NCI-H524 (cell line): ENCODE measurements around the gene TRIM9.
"Not testable (repeated sequence)": the region's sequence is repeated elsewhere in the genome, so short reads cannot be mapped to it uniquely, and the experiment has no call there.

ENCODE experiments used
- DNase-seq, 2 experiments: peaks; one replicate each; lab custom pipeline; 2025; lab: John Stamatoyannopoulos, UW

TRIM9 gene

DNA sequence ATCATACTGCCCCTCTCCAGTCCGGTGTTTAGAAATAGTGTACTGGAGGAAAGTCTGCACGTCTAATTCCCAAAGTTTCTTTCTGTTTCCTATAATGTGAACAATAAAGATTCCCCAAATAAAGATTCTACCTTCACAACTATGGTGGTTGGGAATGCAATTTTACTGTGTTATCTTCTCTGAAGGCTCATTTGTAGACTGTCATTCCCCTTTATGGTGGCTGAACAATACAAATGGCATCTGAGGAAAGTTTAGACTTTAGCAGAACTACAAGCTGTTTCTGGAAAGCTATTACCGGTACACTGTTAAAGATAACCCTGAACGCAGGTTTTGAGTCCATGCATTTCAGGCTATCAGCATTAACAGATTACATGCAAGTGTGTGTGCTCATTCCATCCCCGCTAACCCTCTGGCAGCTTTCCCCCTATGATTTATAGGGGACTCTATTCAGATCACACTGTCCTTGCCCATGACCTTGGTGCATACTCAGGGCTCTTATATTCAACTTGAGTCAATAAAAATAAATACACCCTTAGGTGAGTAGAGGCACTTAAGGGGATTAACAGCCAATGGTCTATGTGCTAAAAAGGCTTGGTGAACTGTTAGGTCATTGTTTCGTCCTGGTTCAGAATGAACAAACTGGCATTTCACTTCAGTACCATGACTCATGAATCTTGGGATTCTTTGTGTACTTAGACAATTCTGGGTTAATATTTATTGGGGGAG is 89.9 kb downstream of the TRIM9 start:
- DNase-seq: peak; percentile 56 to 73

- no peak for DNase-seq
Observed at GRCh38 chr14:51004352-51004800, 90.5 kb downstream of the TRIM9 start.

- peak; percentile 18 to 20 for DNase-seq
Observed at GRCh38 chr14:51002406-51002999, 92.4 kb downstream of the TRIM9 start.

DNA sequence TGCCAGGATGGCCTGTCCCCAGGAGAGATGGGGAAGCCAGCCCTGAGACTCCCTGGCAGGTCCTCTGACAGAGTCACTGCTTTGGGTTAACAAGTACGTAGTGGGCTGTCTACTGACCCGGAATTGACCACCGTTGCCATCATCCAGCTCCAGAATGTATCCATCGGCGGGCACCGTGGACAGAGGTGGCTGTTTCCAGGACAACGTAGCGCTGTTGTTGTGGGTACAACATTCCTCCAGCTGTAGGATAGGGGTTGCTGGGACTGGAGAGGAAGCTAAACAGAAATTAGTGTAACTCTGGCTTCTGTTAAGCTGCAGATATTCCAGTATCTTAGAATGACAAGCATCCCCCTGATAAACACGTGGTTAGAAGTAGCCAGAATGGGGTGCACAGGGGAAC is 94.3 kb downstream of the TRIM9 start:
- DNase-seq: no peak

- DNase-seq: no peak
Observed at GRCh38 chr14:50999726-51000125, 95.2 kb downstream of the TRIM9 start.

- no peak for DNase-seq
Observed at GRCh38 chr14:50998612-50999011, 96.3 kb downstream of the TRIM9 start.

GRCh38 chr14:50997712-50998111 is 97.2 kb downstream of the TRIM9 start:
- DNase-seq: no peak

GRCh38 chr14:50994158-50994557 is 100.7 kb downstream of the TRIM9 start:
- not testable (repeated sequence) for DNase-seq

DNA sequence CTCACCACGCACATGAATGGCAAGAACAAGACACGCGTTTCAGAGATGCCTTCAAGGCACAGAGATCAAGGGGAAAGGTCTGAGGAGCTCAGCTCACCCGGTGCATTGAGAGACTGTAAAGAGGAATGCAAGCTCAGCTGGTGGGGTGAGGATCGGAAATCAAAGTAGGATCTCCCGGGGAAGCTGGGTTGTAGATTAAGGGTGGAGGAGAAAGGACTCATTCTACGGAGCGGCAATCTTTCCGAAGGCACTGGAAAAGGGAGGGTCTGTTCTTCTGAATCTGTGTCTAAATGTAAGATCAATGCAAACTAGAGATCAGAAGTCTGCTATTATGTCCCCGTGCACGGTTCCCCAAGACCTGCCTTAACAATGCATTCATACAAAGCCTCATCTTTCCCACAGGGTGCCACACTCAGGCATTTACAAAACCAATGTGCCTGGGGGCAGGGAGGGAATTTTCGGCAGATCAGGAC is 109.0 kb downstream of the TRIM9 start:
- DNase-seq: no peak

DNA sequence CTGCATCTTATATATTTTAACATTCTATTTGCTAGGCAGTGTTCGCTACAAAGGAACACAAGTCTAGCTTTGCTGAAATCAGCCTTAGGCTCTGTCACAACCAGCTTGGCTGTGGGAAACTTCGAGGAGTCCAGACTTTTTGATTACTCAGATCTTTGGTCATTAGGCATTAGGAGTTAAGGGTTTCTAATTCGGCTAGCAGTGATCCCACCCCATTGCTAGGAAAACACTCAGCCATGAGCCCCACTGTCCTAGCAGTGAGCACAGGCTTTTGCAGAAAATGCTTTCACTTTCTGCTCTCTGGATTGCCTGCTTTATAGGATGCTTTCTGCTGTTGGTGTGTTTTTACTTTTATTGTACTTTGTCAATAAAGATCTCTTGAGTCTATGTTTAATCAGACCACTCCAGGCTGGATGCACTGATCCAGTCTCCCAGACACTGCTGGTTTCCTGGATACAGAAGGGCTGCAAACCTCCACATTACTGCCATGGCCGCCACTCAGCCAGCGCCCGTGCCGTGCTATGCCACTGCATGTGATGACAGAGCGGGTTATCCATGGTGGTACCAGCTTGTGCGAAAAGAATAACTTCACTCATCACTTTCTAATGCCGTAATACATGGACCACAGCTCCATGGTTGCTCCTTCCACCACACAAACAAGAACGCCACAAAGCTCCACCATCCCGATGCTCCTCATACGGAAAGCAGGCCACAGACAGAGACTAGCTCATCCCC is 109.6 kb downstream of the TRIM9 start:
- no peak for DNase-seq

DNA sequence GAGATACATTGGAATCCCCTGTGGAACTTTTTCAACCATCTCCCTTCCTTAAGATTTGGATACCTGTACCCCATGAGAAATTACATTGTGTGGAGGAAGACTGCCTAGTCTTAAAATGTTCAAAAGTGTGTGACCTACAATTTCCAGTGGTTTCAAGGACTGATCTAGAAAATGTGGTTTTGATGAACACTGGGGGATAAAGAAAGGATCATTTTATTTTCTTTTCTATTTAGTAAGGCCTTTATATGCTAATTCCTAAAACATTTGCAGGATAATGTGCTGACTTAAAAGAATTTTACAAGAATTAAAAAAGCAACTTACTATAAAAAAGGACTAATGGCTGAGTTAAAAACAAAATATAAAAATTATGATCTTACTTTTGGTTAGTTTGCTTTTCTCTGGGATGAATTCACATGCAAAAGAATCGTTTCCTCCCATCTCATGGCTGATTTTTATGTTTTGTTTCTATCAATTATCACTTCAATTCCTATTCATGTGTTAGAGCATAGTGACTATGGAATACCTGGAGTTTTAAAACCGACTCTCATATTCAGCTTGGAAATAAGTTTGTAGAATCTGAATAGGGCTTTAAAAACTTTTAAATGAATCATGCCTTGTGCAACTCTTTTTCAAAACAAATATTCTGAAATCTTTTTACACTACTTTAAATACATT is 110.7 kb downstream of the TRIM9 start:
- DNase-seq: no peak

DNA sequence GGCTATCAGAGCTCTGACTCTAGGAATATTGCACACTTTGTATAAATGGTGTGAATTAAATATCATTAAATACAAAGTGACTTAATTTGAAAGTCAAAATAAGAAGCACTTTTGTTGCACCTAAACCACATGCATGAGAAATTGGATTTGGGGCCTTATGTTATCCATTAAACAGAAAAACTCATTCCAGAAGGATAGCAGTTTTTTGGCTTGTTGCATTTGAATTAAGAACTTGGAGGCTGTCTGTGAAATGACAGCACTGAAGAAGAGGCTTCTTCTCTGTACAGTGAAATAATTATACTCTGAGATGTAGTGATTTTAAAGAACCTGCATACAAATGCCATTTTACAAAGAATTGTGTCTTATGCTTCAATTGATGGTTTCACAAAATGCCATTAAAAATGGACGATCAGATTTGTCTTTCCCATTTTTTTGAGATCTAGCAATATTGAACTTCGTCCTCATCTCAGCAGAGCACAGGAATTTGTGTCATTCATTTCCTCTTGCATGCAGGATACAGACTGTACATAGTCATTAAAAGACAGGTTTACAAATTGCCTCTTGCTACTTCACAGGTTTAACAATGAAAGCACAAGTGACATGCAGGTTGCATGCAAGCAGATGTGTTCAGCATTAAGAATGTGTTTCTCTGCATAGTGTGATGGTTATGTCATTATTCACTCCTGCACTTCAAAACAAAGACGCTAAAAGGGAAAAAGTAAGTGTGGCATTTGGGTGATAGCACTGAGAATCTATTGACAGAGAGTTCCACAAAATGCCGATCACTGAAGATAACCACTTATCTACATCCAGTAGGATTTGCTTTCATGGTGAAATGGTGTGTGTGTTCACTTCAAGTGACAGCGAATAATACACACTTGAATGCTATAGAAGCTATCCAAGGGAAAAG is 114.7 kb downstream of the TRIM9 start:
- no peak for DNase-seq

- DNase-seq: no peak
Observed at GRCh38 chr14:50978888-50979287, 116.0 kb downstream of the TRIM9 start.

GRCh38 chr14:50978529-50978871 is 116.4 kb downstream of the TRIM9 start:
- no peak for DNase-seq

DNA sequence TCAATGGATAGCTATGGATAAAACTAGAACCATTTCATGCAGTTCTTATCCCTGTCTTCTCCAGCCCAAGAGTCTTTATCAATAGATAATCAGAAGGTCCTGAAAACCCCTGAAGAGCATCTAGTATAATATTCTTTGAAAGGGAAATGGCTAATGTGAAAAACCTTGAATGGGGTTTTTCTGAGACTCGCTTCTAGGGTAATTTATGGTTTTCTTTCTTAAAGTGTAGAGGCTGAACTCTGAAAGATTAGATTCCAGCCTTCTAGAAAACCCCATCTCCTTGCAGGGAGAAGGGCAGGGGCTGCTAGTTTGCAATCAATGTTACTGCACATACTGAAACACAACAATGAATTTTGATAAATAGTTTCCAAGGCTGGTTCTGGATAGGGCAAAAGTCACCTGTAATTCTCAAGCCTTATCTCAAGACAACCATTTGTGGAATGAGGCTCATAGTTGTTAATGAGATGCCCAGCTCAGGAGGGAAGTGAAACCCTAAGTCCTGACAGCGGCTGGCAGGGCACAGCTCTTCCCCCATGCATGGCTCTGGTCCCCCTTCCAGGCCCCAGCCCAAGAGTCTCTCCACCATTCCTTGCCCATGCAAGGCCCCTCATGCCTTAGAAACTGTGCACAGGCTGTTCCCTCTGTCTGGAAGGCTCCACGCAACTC is 116.9 kb downstream of the TRIM9 start:
- no peak for DNase-seq

GRCh38 chr14:50974118-50974517 is 120.8 kb downstream of the TRIM9 start:
- no peak for DNase-seq

DNA sequence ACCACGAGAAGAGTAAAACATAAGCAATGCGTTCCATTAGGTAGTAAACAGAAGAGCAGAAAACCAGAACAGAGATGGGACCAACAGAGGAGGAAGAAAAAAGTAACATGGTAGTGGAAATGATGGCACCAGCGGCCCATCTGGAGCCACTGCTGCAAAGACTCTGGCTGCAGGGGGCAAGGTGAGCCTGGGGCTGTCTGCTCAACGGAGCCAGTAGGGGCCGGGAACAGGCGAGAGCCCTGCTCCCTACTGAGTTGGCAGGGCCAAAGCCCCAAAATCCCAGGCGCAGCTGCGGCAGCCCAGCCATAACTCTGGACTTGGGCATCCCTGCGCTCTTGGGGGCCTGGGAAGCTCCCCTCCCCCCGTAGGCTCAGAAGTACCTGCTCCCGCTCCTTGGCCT is 122.2 kb downstream of the TRIM9 start:
- no peak for DNase-seq

DNA sequence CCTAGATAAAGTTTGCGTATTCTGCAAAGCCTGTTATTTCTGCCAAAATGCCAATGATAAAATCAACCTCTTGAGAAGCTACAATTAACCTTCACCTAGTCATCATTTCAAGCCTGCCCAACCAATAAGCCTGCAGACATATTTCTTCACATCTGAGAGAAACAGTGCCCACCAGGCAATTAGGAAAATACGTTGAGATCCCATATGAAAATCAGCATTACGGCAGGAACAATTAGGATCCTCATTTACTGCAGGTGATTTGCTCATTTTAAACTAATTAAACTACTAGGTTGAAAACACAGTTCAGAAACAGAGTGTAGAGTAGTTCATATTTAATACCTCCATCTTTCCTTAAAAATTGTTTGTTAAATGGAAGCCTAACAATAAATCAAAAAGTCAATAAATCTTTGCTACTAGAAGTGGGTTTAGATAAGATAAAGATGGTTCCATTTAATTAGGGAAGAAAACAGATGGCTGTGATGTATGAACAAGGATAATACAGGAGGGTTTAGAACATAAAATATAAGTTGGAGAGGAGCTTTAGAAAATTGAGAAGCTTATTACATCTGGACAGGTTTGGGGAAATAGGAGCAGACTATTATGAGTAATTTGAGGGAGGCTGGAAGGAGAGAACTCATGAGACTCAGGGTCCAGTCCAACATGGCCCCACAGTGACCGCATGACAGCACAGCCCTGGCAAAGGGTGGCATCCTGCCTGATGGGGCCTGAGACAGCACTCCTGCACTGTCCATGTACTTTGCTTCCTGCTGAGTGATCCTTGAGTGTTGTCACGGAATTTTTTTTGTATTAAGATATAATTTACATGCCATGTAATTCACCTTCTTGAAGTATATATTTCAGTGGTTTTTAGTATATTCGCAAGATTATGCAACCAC is 123.8 kb downstream of the TRIM9 start:
- DNase-seq: peak; percentile 88 to 98

DNA sequence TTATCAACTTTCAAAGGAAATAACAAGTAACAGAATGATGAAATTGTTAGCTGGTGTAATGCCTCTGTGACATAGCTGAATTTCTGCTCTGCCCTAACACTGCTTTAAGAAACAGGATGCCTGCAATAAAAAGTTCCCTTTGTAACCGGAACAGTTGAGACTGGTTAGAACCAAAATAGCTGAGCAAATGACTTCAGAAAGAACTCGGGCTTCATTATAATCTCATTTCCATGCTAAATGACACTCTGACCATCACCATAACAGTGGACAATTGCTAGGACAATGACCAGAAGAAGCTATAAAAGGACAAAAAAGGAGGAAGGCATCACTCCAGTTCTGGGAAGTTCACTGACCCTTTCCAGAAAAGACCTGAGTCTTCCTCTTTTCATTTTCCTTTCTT is 127.1 kb downstream of the TRIM9 start:
- no peak for DNase-seq

DNA sequence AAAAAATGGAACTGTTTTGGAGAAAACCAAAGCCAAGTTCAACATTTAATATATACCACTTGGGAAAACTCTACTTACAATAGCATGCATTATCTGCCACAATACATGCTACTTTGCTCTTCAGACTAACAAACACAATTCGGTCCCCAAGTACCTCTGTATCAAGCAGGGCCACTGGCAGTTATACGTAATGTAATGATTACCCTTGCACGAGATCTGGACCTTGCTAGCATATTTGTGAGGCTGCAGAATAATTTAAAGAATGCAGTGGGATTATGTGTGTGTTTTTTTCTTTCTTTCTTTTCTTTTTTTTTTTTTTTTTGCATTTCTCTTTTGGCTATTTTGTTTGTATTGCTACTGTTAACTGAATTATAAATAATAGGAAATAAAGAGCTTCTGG is 127.8 kb downstream of the TRIM9 start:
- DNase-seq: no peak
